Measurements from ENCODE around the gene CRY1.

Gene CRY1

GRCh38 chr12:106957583-106957982, 135.8 kb downstream of the CRY1 start:
- no peak for DNase-seq (ENCODE audit: low spot score)

- no peak for DNase-seq (ENCODE audit: low spot score)
Measured at GRCh38 chr12:106956048-106956578, 137.2 kb downstream of the CRY1 start.

DNA sequence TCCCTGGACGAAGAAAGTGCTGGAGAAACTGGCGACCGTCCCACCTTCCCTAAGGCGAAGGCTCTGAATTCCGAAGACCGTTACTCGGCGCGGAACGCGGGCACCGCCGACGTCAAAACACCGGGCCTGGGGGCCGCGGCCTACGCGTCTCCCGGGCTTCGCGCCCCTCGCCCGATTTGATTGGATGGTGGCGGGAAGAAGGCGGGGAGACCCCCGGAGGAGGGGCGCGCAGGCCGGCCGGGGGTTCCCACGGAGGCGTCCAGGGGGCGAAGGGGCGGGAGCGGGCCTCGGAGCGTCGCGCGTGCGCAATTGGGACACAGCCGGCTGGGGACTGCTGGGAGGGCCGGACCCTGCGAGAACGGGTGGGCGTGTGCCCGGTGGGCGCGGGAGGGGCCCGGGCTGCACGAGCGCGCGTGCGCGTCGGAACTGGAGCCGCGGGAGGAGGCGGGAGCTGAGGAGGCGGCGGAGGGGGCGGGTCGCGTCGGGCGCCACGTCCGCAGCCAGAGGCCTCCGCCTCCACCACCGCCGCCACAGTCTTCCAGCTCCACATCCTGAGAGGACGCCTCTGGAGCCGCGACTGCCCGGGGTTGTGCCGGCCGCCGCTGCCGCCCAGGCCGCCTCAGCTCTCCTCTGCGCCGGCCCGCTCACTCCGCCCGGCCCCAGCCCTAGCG, 137.8 kb downstream of the CRY1 start, which contains the start of gene TMEM263:
TSS of gene TMEM263 (plus strand) at position 531 of the 671 bp plus-strand sequence. CDS start 11,210 bp downstream, outside the sequence.
- DNase-seq (ENCODE audit: low spot score): peak; percentile 97

DNA sequence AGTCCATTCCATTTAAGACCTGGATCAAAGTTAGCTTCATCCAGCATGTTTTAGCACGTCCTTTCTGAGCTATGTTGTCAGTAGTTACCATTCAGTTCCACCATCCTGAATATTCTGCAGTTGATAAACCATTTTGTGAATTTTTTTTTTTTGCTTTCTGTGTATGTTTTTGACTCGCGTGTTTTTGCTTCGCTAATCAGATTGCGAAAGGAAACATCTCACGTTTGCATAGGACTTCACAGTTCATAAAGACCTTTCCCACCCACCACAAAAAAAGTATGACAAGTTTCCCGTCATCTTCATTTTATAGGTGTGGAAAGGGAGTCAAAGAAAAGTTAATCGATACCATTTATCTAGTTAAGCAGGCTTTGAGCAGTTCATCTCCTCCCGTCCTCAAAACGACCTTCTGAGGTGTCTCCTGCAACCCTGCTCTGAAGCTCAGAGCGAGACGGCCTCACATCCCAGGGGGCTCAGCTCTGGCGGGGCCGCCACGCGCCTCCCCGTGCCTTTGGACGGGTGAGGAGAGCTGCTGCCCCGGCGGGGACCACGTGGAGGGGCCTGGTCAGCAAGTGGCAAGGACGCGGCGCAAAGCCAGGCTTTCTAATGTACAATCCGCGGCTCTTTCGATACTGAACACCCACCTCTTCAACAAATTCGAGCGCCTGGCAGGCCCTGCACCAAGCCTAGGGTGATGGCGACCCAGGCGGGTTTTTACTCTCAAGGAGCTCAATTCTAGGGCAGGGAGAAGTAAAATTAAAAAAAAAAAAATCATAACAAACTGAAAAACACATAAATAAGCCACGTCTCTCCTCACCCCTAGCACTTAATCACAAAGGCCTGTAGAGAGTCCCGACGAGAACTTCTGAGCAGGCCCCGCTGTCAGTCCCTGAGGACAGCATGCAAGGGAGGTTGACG, 138.6 kb downstream of the CRY1 start:
- no peak for DNase-seq (ENCODE audit: low spot score)

- DNase-seq (ENCODE audit: low spot score): peak; percentile 50
Measured at GRCh38 chr12:106953352-106954250, 139.7 kb downstream of the CRY1 start.

DNA sequence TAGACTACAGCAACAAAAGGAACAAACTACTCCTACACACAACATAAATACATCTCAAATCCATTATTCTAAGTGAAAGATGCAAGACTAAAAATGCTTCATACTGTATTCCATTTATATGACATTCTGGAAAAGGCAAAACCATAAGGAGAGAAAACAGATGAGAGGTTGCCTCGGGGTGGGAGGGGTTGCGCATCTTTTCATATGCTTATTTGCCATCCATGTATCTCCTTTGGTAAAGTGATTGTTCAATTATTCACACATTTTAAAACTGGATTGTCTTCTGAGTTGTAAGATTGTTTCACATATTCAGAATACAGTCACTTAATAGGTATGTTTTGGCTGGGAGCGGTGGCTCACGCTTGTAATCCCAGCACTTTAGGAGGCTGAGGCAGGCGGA, 142.8 kb downstream of the CRY1 start:
- DNase-seq (ENCODE audit: low spot score): no peak

DNA sequence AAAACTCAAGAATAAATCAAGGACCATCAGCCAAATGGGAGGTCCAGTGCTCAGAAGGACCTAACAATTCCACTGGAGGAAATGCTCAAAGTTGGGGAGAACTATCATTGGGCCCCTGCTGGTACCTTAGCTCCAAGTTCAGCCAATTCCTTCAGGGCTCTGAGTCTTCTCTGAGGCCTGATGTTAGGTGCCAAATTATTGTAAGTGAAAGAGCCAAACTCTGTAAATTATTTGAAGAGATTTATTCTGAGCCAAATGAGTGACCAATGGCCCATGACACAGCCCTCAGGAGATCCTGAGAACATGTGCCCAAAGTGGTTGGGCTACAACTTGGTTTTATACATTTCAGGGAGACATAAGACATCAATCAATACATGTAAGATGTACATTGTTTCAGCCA, 145.9 kb downstream of the CRY1 start:
- DNase-seq (ENCODE audit: low spot score): no peak

- no peak for DNase-seq (ENCODE audit: low spot score)
Measured at GRCh38 chr12:106945261-106945851, 148.0 kb downstream of the CRY1 start.

DNA sequence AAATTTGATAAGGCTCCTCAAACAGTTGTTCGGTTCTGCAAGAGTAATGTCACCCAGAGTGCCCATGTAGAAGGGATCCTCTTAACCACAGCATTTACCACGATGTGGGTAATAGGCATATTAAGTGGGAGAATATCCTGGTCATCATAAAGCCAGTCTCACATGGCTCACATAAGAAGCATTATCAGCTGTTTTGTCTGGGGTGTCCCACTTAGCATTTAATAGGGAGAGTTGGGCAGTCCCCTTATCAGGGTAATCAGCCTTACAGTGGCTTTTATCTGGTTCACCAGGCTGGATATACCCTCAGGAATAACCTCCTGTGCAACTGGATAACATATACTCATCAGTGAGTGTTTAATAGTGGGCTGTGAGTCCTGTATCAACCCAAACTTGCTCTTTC, 150.6 kb downstream of the CRY1 start:
- no peak for DNase-seq (ENCODE audit: low spot score)

DNA sequence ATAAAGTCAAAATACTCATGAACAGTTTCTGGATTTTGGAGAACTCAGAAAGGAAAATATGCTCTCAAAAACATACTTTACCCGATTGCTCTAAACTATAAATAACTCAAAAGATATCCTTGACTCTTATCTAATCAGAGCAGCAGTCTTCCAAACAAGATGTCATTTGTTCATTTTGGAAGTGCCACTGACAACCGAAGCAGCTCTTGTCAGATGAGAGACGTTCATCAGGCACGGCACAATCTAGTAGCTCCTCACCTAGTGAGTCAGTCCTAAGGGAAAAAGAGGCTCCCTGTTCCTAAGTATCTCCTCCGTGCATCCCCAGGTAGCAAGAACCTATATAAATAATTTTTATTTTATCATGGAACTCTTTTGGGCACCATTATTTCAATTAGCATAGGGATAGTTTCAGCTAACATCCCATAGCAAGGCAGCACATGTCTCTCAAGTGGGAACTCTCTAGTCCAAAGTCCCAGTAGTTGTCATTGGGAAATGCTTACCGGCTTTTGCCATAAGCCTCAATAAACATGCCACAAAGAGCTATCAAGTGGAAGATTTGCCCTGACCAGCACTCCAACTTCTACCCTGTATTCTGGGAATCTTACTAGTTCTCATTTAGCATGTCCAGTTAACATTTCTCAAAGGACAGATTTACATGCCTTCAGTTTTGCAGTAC, 151.7 kb downstream of the CRY1 start:
- no peak for DNase-seq (ENCODE audit: low spot score)
